HUES48 (cell line): ENCODE data around the gene CASD1.

ENCODE experiments used
- H3K27ac ChIP-seq: one replicate; pipeline ENCODE4 v1.7.0; 2013; ENCODE audit warnings: low read depth, low read length, inconsistent platforms
- H3K27me3 ChIP-seq: 2 replicates; pipeline ENCODE4 v1.6.1; 2013; ENCODE audit warnings: mild to moderate bottlenecking, low read length; ENCODE audit not compliant: control insufficient read depth, insufficient read depth
- H3K36me3 ChIP-seq: 2 replicates; pipeline ENCODE4 v1.6.1; 2013; ENCODE audit warnings: low read length; ENCODE audit not compliant: control insufficient read depth, insufficient read depth
- H3K4me1 ChIP-seq: 2 replicates; pipeline ENCODE4 v1.6.1; 2013; ENCODE audit warnings: mild to moderate bottlenecking, low read length; ENCODE audit not compliant: control insufficient read depth, insufficient read depth
- H3K4me3 ChIP-seq: 2 replicates; pipeline ENCODE4 v1.5.1; 2013; ENCODE audit warnings: mild to moderate bottlenecking, low read depth, low read length
- H3K9ac ChIP-seq: 2 replicates; pipeline ENCODE4 v1.6.1; 2013; ENCODE audit warnings: mild to moderate bottlenecking, low read depth, low read length, moderate library complexity
- H3K9me3 ChIP-seq: 2 replicates; pipeline ENCODE4 v1.6.1; 2013; ENCODE audit warnings: low read length; ENCODE audit not compliant: control insufficient read depth, insufficient read depth

Gene CASD1

GRCh38 chr7:94491410-94491809, 18.2 kb upstream of the CASD1 start:
- H3K36me3 ChIP-seq, result no peaks in the 10 kb centered on the region
- no peak overlapping the region for H3K27ac ChIP-seq
- no peaks in the 10 kb centered on the region for H3K9me3 ChIP-seq
- no peak overlapping the region for H3K4me3 ChIP-seq
- H3K9ac ChIP-seq, result no peak overlapping the region
- no peaks in the 10 kb centered on the region for H3K27me3 ChIP-seq
- no peaks in the 10 kb centered on the region for H3K4me1 ChIP-seq

- no peak overlapping the region for H3K4me3 ChIP-seq
- no peaks in the 10 kb centered on the region for H3K4me1 ChIP-seq
- no peak overlapping the region for H3K9ac ChIP-seq
- no peaks in the 10 kb centered on the region for H3K36me3 ChIP-seq
- H3K27ac ChIP-seq, result no peak overlapping the region
- no peaks in the 10 kb centered on the region for H3K9me3 ChIP-seq
- no peaks in the 10 kb centered on the region for H3K27me3 ChIP-seq
Measured at GRCh38 chr7:94492601-94493000, 17.0 kb upstream of the CASD1 start.

GRCh38 chr7:94497874-94498670, 11.5 kb upstream of the CASD1 start:
- H3K4me1 ChIP-seq, result no peaks in the 10 kb centered on the region
- H3K36me3 ChIP-seq, result no peaks in the 10 kb centered on the region
- H3K27me3 ChIP-seq, result no peaks in the 10 kb centered on the region
- no peak overlapping the region for H3K27ac ChIP-seq
- H3K9me3 ChIP-seq, result no peaks in the 10 kb centered on the region
- no peak overlapping the region for H3K4me3 ChIP-seq
- H3K9ac ChIP-seq, result no peak overlapping the region

- H3K27ac ChIP-seq, result no peak overlapping the region
- H3K27me3 ChIP-seq, result no peaks in the 10 kb centered on the region
- no peaks in the 10 kb centered on the region for H3K9me3 ChIP-seq
- H3K9ac ChIP-seq, result no peak overlapping the region
- no peaks in the 10 kb centered on the region for H3K36me3 ChIP-seq
- no peaks in the 10 kb centered on the region for H3K4me1 ChIP-seq
- no peak overlapping the region for H3K4me3 ChIP-seq
Measured at GRCh38 chr7:94498918-94499317, 10.7 kb upstream of the CASD1 start.

GRCh38 chr7:94507462-94507861, 2.1 kb upstream of the CASD1 start:
- no peaks in the 10 kb centered on the region for H3K9me3 ChIP-seq
- no peak overlapping the region for H3K27ac ChIP-seq
- no peaks in the 10 kb centered on the region for H3K36me3 ChIP-seq
- H3K4me3 ChIP-seq, result no peak overlapping the region
- no peak overlapping the region for H3K9ac ChIP-seq
- H3K27me3 ChIP-seq, result no peaks in the 10 kb centered on the region
- peaks cover 28% of the 10 kb centered on the region for H3K4me1 ChIP-seq

GRCh38 chr7:94507962-94508361, 1.6 kb upstream of the CASD1 start:
- Histone ChIP-seq H3K36me3 (no peaks in the 10 kb centered on the region), H3K9ac (no peak overlapping the region), H3K4me3 (no peak overlapping the region), H3K27ac (no peak overlapping the region), H3K27me3 (no peaks in the 10 kb centered on the region), H3K4me1 (peaks cover 32% of the 10 kb centered on the region), H3K9me3 (no peaks in the 10 kb centered on the region)

- H3K9ac ChIP-seq, result peak overlapping the region; percentile 98
- H3K4me1 ChIP-seq, result peaks cover 44% of the 10 kb centered on the region
- H3K9me3 ChIP-seq, result no peaks in the 10 kb centered on the region
- peak overlapping the region; percentile 92 for H3K4me3 ChIP-seq
- H3K36me3 ChIP-seq, result peaks cover 3% of the 10 kb centered on the region; the same call in 1 of the 2 replicates
- H3K27ac ChIP-seq, result peak overlapping the region; percentile 95
- H3K27me3 ChIP-seq, result no peaks in the 10 kb centered on the region
Measured at GRCh38 chr7:94509887-94510581, 425 bp downstream of the CASD1 start.

GRCh38 chr7:94510582-94511496, 1.2 kb downstream of the CASD1 start:
- Histone ChIP-seq H3K4me3 (peak overlapping the region; percentile 92), H3K9ac (peak overlapping the region; percentile 98), H3K4me1 (peaks cover 52% of the 10 kb centered on the region), H3K27me3 (no peaks in the 10 kb centered on the region), H3K9me3 (no peaks in the 10 kb centered on the region), H3K36me3 (peaks cover 3% of the 10 kb centered on the region; the same call in 1 of the 2 replicates), H3K27ac (peak overlapping the region; percentile 95)

- H3K27ac ChIP-seq, result no peak overlapping the region
- peaks cover 3% of the 10 kb centered on the region; the same call in 1 of the 2 replicates for H3K36me3 ChIP-seq
- no peaks in the 10 kb centered on the region for H3K9me3 ChIP-seq
- no peak overlapping the region for H3K9ac ChIP-seq
- no peaks in the 10 kb centered on the region for H3K27me3 ChIP-seq
- H3K4me1 ChIP-seq, result peaks cover 57% of the 10 kb centered on the region
- peak overlapping the region; percentile 92 for H3K4me3 ChIP-seq
Measured at GRCh38 chr7:94511718-94512117, 2.1 kb downstream of the CASD1 start.

- H3K27ac ChIP-seq, result no peak overlapping the region
- no peak overlapping the region for H3K4me3 ChIP-seq
- H3K4me1 ChIP-seq, result peaks cover 61% of the 10 kb centered on the region
Measured at GRCh38 chr7:94512735-94513564, 3.3 kb downstream of the CASD1 start.

More at GRCh38 chr7:94512735-94513564, 3.3 kb downstream of the CASD1 start:
- Histone ChIP-seq H3K36me3 (peaks cover 12% of the 10 kb centered on the region; the same call in 1 of the 2 replicates), H3K9ac (no peak overlapping the region), H3K9me3 (no peaks in the 10 kb centered on the region), H3K27me3 (no peaks in the 10 kb centered on the region)
